OCI-LY7 (cell line): ENCODE results near the gene MLST8. TPM values are rescaled to one million over a fixed set of nuclear protein-coding genes. Genes with fewer than 3 reads are reported as not detected.

Source experiments
- BruUV-seq: library from RNA; stranded (reverse); fragments of 400-500 nt; replicated peaks from 2 replicates; lab custom pipeline; 2021; lab: Mats Ljungman, UMichigan
- CTCF ChIA-PET: fragments of 300-600 bp; sonication (Branson Sonifier 250); formaldehyde crosslinking; loops from one replicate; lab custom pipeline; 2022; ENCODE audit warnings: antibody characterized with exemption; ENCODE audit not compliant: unreplicated experiment; lab: Charles Lee
- POLR2A ChIA-PET: fragments of 300-600 bp; sonication (Branson Sonifier 250); formaldehyde crosslinking; loops from one replicate; lab custom pipeline; 2022; ENCODE audit warnings: antibody characterized with exemption; lab: Charles Lee
- DNase-seq: peaks from one replicate; pipeline ENCODE4 v3.0.0-alpha.2; 2015; ENCODE audit warnings: low spot score
- H2AFZ ChIP-seq: fragments of 200-600 bp; sonication (generic), shearing (Covaris generic); 2 replicates; pipeline ENCODE4 v1.6.1; 2014; ENCODE audit warnings: mild to moderate bottlenecking, antibody characterized with exemption, low read length, moderate library complexity
- H3K27ac ChIP-seq: fragments of 200-600 bp; sonication (generic); 2 replicates; pipeline ENCODE4 v1.5.1; 2014; ENCODE audit warnings: mixed run types, low read depth, mild to moderate bottlenecking, moderate library complexity, low read length, inconsistent platforms; ENCODE audit not compliant: poor library complexity, severe bottlenecking
- H3K36me3 ChIP-seq: fragments of 200-600 bp; sonication (generic); 2 replicates; pipeline ENCODE4 v1.6.1; 2014; ENCODE audit warnings: mild to moderate bottlenecking, antibody characterized with exemption, low read length, moderate library complexity, mixed read lengths; ENCODE audit not compliant: insufficient read depth
- H3K4me1 ChIP-seq: fragments of 200-600 bp; sonication (generic); 2 replicates; pipeline ENCODE4 v1.5.1; 2014; ENCODE audit warnings: mild to moderate bottlenecking, low read length; ENCODE audit not compliant: insufficient read depth, poor library complexity, severe bottlenecking
- H3K4me2 ChIP-seq: fragments of 200-600 bp; sonication (generic); 2 replicates; pipeline ENCODE4 v1.6.1; 2014; ENCODE audit warnings: mild to moderate bottlenecking, low read length
- H3K4me3 ChIP-seq: fragments of 200-600 bp; sonication (generic); 2 replicates; pipeline ENCODE4 v1.5.1; 2014; ENCODE audit warnings: mild to moderate bottlenecking, low read depth, low read length; ENCODE audit not compliant: poor library complexity, severe bottlenecking
- H3K79me2 ChIP-seq: fragments of 200-600 bp; sonication (generic); 2 replicates; pipeline ENCODE4 v1.6.1; 2016; ENCODE audit warnings: low read depth, mild to moderate bottlenecking, low read length, moderate library complexity, mixed read lengths; ENCODE audit not compliant: insufficient read depth
- H3K9me2 ChIP-seq: fragments of 200-600 bp; sonication (generic); 2 replicates; pipeline ENCODE4 v1.6.1; 2016; ENCODE audit warnings: mild to moderate bottlenecking, low read length, mixed read lengths; ENCODE audit not compliant: insufficient read depth
- H3K9me3 ChIP-seq: fragments of 200-600 bp; sonication (generic); 2 replicates; pipeline ENCODE4 v1.6.1; 2014; ENCODE audit warnings: mild to moderate bottlenecking, mixed run types, low read length, mixed read lengths
- H4K20me1 ChIP-seq: fragments of 200-600 bp; sonication (generic); 2 replicates; pipeline ENCODE4 v1.6.1; 2014; ENCODE audit warnings: mild to moderate bottlenecking, antibody characterized with exemption, low read length, moderate library complexity, mixed read lengths; ENCODE audit not compliant: insufficient read depth
- EZH2phosphoT487 ChIP-seq: fragments of 200-600 bp; sonication (generic); IDR thresholded peaks from 2 replicates; pipeline ENCODE4 v1.6.1; 2018; ENCODE audit warnings: low read depth, borderline replicate concordance, mild to moderate bottlenecking, mixed run types, antibody characterized with exemption, low read length, moderate library complexity, mixed read lengths
- intact Hi-C: fragments of 100-400 bp; cut with micrococcal nuclease; formaldehyde crosslinking; loops from one replicate; pipeline ENCODE4 v1.10.0; 2022; ENCODE audit not compliant: unreplicated experiment
- total RNA-seq, 2 experiments: library from RNA; depleted of rRNA in 1 of 2; stranded (reverse); fragments of >200 nt in 1 of 2; shearing (Covaris generic) in 1 of 2; gene quantifications; 2 replicates each; pipeline ENCODE4 v1.2.3, GENCODE V29; 2014 to 2022
- TF ChIP-seq, protein P1 (sequence below): fragments of 200-600 bp; sonication (generic); conservative IDR thresholded peaks from 2 replicates; pipeline ENCODE4 v1.5.1; 2014; ENCODE audit warnings: mild to moderate bottlenecking, antibody characterized with exemption, low read length, moderate library complexity, mixed read lengths

The MLST8 gene
- total RNA-seq, 2 experiments from 2014 or later = 65.4 to 71.3 TPM

DNA sequence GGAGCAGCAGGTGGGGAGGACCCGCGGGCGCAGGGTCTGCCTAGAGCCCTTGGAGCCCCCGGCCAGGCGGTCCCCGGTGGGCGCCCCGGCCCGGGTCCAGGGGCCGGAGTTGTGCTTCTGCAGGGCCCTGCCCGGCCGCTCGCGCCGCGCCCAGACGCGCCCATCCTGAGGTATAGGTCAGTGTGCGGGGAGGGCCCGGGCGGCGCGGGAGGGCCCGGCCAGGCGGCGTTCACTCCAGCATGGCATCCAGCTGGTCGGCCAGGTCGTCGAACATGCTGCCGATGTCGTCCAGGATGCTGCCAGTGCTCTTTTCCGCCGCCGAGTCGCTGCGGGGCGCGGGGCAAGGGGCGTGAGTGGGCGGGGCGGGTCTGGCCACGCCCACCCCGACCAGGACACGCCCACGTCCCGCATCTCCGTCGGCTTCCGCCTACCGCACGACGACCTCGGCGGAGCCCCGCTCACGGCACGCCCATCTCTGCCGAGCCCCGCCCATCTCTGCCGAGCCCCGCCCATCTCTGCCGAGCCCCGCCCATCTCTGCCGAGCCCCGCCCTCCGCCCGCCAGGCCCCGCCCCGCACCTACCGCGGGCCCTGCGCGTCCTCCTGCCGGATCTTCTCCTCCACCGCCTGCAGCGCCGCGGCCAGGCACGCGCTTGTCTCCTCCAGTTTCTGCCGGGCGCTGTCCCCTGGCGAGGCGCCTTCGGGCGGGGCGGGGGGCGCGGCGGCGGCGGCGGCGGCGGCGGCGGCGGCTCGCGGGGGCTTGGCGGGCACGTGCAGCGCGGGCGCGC lies 26.7 kb upstream of the MLST8 start:
- Histone ChIP-seq H3K79me2 (no peaks in the 10 kb centered on the region), H3K4me2 (no peak overlapping the region), H3K9me3 (no peaks in the 10 kb centered on the region), H4K20me1 (no peaks in the 10 kb centered on the region), H3K9me2 (no peaks in the 10 kb centered on the region), H2AFZ (no peak overlapping the region), H3K4me3 (no peak overlapping the region), H3K27ac (no peak overlapping the region), H3K4me1 (no peaks in the 10 kb centered on the region), H3K36me3 (peaks cover 59% of the 10 kb centered on the region)
- intact Hi-C loops = no loop called here
- BruUV-seq = no TSS peak
- POLR2A ChIA-PET = no interaction called here
- CTCF ChIA-PET = no interaction called here
- TF ChIP-seq EZH2phosphoT487 = no peak
- TF ChIP-seq, protein P1, sequence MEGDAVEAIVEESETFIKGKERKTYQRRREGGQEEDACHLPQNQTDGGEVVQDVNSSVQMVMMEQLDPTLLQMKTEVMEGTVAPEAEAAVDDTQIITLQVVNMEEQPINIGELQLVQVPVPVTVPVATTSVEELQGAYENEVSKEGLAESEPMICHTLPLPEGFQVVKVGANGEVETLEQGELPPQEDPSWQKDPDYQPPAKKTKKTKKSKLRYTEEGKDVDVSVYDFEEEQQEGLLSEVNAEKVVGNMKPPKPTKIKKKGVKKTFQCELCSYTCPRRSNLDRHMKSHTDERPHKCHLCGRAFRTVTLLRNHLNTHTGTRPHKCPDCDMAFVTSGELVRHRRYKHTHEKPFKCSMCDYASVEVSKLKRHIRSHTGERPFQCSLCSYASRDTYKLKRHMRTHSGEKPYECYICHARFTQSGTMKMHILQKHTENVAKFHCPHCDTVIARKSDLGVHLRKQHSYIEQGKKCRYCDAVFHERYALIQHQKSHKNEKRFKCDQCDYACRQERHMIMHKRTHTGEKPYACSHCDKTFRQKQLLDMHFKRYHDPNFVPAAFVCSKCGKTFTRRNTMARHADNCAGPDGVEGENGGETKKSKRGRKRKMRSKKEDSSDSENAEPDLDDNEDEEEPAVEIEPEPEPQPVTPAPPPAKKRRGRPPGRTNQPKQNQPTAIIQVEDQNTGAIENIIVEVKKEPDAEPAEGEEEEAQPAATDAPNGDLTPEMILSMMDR = no peak
- no peak for DNase-seq

DNA sequence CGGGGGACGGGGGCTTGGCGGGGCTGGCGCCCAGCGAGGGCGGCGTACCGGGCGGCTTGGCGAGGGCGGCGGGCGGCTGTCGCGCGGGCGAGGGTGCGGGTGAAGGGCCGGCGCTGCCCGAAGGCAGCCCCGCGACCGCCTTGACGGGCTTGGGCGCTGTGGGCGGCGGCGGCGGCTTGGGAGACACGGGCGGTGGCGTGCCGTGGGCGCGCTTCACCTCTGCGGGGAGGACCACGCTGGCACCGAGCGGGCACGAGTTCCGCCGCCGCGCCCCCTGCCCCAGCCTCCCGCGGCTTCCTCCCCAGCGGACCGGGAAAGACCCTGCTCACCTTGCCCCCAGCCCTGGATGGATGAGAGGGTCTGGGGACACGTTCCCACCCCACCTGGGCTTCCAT lies 26.1 kb upstream of the MLST8 start:
- ChIA-PET CTCF (no interaction called here), POLR2A (no interaction called here)
- intact Hi-C loops = no loop called here
- H3K4me1 ChIP-seq = no peaks in the 10 kb centered on the region
- no peaks in the 10 kb centered on the region for H3K9me3 ChIP-seq
- peaks cover 56% of the 10 kb centered on the region for H3K36me3 ChIP-seq
- no peak overlapping the region for H3K27ac ChIP-seq
- H3K9me2 ChIP-seq = no peaks in the 10 kb centered on the region
- H3K4me3 ChIP-seq = no peak overlapping the region
- no peak overlapping the region for H2AFZ ChIP-seq
- no peak overlapping the region for H3K4me2 ChIP-seq
- no peaks in the 10 kb centered on the region for H4K20me1 ChIP-seq
- TF ChIP-seq EZH2phosphoT487 = no peak
- TF ChIP-seq, protein P1 = no peak
- no TSS peak for BruUV-seq
- H3K79me2 ChIP-seq = no peaks in the 10 kb centered on the region
- DNase-seq = no peak

DNA sequence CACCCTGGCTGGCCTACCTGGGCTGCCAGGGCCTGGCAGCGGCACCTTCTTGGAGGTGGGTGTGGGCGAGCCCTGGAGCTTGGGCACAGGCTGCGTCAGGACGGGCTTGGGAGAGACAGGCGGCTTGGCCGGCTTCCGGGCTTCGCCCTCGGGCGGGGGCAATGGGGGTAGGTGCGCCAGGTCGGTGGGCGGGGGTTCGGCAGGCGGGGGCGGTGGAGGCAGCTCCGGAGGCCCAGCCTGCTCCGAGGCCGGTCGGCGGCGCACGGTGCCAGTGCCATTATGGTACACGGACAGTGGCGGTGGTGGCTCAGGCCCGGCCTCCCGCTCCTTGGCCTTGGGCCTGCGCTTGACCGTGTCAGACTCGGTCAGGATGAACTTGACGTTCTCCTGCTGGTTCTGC lies 25.7 kb upstream of the MLST8 start:
- CTCF ChIA-PET = no interaction called here
- no TSS peak for BruUV-seq

More for the DNA sequence above, 25.7 kb upstream of the MLST8 start:
- Histone ChIP-seq H3K79me2 (no peaks in the 10 kb centered on the region), H3K9me3 (no peaks in the 10 kb centered on the region), H3K27ac (no peak overlapping the region), H3K4me2 (no peak overlapping the region), H3K9me2 (no peaks in the 10 kb centered on the region), H3K36me3 (peaks cover 51% of the 10 kb centered on the region), H4K20me1 (no peaks in the 10 kb centered on the region), H2AFZ (no peak overlapping the region), H3K4me3 (no peak overlapping the region), H3K4me1 (no peaks in the 10 kb centered on the region)
- DNase-seq = no peak
- TF ChIP-seq EZH2phosphoT487 = no peak
- TF ChIP-seq, protein P1 = no peak
- POLR2A ChIA-PET = no interaction called here
- intact Hi-C loops = no loop called here
